NCI-H2171 (cell line): Measurements from ENCODE around the gene CYP2U1.

Experiments used
- DNase-seq: peaks from one replicate; lab custom pipeline; 2025; lab: John Stamatoyannopoulos, UW

CYP2U1 gene

GRCh38 chr4:107987916-107988762 is 56.8 kb downstream of the CYP2U1 start:
- DNase-seq, result no peak

DNA sequence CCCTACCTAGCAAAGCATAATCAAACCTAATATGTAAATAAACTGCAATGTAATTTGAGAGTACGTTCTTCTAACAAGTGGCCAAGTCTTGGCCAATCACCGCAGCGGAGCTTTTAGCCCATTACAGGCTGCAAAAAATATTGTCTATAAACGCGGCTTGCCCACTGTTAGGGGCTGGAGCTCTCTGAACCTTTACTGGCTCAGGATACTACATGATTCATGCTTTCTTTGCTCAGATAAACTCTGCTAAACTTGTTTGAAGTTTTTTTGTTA is 57.4 kb downstream of the CYP2U1 start:
- DNase-seq, result no peak

GRCh38 chr4:107989162-107989536 is 57.8 kb downstream of the CYP2U1 start:
- no peak for DNase-seq

DNA sequence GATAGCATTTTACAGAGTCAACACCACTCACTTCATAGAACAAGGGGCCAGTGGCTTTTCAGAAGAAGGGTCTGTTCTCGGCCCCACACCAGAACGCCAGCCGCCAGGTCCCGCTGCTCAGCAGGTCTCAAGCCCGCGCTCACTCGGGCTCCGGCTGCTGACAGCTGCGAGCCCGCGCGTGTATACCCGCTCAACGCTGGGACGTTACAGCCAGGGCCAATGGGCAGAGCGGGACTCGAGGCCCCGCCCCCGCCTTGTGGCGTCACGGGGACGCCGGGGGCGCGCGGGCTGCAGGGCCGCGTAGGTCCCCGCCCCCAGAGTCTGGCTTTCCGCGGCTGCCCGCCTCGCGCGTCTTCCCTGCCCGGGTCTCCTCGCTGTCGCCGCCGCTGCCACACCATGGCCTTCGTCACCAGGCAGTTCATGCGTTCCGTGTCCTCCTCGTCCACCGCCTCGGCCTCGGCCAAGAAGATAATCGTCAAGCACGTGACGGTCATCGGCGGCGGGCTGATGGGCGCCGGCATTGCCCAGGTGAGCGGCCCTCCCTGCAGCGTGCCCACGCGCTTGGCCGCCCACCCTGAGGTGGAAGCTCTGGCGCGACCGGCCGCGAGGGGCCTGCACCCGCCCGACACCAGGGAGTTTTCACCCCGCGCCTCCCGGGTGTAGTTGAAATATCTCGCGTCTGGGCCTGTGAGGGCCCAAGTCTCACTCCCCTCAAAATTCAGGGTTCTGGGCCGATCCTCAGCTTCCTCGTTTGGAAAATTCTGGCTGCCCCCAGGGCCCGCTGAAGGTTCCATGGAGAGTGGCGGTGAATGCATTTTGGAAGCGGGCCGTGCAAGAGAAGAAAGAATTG is 58.4 kb downstream of the CYP2U1 start, which contains the start of gene HADH:
Gene HADH, plus strand, starts transcription at position 353 of the 850 bp plus-strand sequence. Its CDS starts 44 bp downstream, at position 397.
- DNase-seq, result peak; percentile 74

GRCh38 chr4:107991945-107992630 is 60.7 kb downstream of the CYP2U1 start:
- no peak for DNase-seq

DNA sequence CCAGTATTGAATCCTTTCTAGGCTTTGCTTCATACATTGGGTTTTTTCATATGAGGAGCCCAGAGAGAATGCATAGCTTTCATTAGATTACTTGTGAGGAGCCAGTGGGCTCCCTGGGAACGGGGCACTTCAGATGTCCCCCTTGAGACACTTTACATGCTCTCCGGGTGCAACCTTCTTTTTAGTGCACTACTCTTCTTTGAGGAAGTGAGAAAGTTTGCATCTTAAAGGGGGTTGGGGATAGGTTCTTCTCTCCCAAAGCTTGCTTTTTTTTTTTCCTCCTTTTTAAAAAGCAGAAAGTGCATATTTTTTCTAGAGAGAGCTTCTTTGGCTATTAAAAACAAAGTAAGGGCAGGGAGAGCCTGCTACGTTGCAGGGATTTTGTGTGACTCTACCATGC is 62.6 kb downstream of the CYP2U1 start:
- no peak for DNase-seq

- no peak for DNase-seq
Measured at GRCh38 chr4:107994894-107995293, 63.5 kb downstream of the CYP2U1 start.

DNA sequence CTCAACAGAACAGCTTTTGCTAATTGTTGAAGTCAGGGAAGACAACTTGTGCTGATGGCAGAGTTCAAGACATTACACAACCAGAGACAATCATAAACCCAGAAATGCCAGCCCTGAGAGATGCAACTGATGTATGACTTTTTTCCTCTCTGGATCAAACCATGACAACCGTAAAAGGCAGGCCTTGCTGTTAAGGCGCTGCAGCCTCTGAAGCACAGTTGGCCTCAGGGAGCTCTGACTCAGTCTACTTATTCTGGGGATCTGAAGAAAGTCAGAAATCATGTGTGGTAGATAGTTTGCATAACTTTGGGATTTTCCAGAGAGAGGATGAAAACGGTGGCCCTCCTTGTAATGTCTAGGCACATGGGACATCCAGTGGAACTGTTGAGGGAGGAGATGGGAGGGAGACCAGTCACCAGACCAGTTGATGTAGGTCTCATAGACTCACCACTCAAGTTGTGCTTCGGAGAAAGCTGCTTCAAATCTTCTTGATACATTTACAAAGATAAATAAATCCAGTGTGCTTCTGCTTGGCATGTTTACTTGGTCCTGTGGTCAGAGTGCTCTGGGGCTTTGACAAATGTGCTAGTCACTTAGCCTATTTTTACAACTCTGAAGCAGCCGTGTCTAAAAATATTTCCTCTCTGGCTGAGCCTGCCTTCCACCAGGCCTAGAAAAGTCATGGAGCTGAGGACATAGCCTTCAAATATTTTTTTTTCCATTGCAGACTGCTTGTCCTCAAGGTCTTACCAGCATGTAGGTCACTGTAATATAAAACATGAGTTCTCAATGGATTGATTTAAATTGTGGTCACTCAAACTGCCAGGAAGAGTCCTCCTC is 65.8 kb downstream of the CYP2U1 start:
- no peak for DNase-seq

GRCh38 chr4:107997794-107998193 is 66.4 kb downstream of the CYP2U1 start:
- no peak for DNase-seq

- DNase-seq, result no peak
Measured at GRCh38 chr4:107999932-108000539, 68.7 kb downstream of the CYP2U1 start.

DNA sequence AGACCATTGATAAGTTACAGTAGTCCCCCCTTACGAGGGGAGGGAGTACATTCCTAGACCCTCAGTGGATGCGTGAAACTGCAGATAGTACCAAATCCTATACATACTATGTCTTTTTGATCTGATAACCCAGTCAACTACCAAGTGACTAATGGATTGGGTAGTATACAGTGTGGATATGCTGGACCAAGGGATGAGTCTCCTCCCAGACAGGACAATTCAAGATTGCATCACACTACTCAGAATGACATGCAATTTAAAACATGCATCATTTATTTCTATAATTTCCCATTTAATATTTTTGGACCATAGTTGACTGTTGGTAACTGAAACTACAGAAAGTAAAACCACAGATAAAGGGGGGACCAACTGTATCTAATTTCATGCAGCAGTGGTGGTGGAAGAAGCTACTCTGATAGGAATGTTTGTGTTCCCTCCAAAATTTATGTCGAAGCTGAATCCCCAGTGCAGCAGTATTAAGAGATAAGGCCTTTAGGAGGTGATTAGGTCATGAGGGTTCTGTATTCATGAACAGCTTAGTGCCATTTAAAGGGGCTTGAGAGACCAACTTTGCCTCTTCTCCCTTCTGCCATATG is 70.3 kb downstream of the CYP2U1 start:
- DNase-seq, result no peak
